Neuronal stem cell (in vitro differentiated cells): ENCODE results near the gene MEF2A.

Source experiments
- DNase-seq: peaks from one replicate; pipeline ENCODE4 v3.0.0-alpha.2; 2013; ENCODE audit warnings: low spot score
- H2AFZ ChIP-seq: one replicate; pipeline ENCODE4 v1.6.1; 2013; ENCODE audit warnings: mild to moderate bottlenecking, low read length, inconsistent platforms
- H2AK5ac ChIP-seq: 2 replicates; pipeline ENCODE4 v1.6.1; 2013; ENCODE audit warnings: low read depth, mild to moderate bottlenecking, inconsistent platforms, low read length, moderate library complexity, mixed read lengths
- H2BK120ac ChIP-seq: 2 replicates; pipeline ENCODE4 v1.6.1; 2013; ENCODE audit warnings: low read depth, mild to moderate bottlenecking, inconsistent platforms, low read length, moderate library complexity, mixed read lengths
- H2BK12ac ChIP-seq: one replicate; pipeline ENCODE4 v1.6.1; 2013; ENCODE audit warnings: low read length, inconsistent platforms
- H2BK15ac ChIP-seq: 2 replicates; pipeline ENCODE4 v1.6.1; 2013; ENCODE audit warnings: mild to moderate bottlenecking, low read length, inconsistent platforms, mixed read lengths
- H2BK5ac ChIP-seq: one replicate; pipeline ENCODE4 v1.6.1; 2013; ENCODE audit warnings: inconsistent platforms, mild to moderate bottlenecking, low read length, moderate library complexity
- H3K14ac ChIP-seq: one replicate; pipeline ENCODE4 v1.6.1; 2013; ENCODE audit warnings: low read length, inconsistent platforms
- H3K18ac ChIP-seq: 2 replicates; pipeline ENCODE4 v1.6.1; 2013; ENCODE audit warnings: low read length, inconsistent platforms
- H3K23ac ChIP-seq: 2 replicates; pipeline ENCODE4 v1.6.1; 2013; ENCODE audit warnings: low read depth, mild to moderate bottlenecking, mixed read lengths, low read length, inconsistent platforms; ENCODE audit not compliant: poor library complexity
- H3K27ac ChIP-seq: replicated peaks from 3 replicates; pipeline ENCODE4 v1.5.1; 2013; ENCODE audit warnings: low read length, inconsistent platforms
- H3K27me3 ChIP-seq, 3 experiments: 2 replicates each; pipeline ENCODE4 v1.6.1; 2013; ENCODE audit warnings: low read length in 3 of 3, mild to moderate bottlenecking in 2 of 3, inconsistent platforms in 1 of 3, low read depth in 1 of 3, mixed read lengths in 1 of 3, moderate library complexity in 1 of 3; ENCODE audit not compliant: control insufficient read depth in 3 of 3, insufficient read depth in 3 of 3
- H3K36me3 ChIP-seq, 2 donors: replicated peaks in 1 of 2; 2 replicates each; pipeline ENCODE4 v1.6.1; 2013; ENCODE audit warnings: low read length in 2 of 2; ENCODE audit not compliant: control insufficient read depth in 2 of 2, insufficient read depth in 2 of 2
- H3K4ac ChIP-seq: 2 replicates; pipeline ENCODE4 v1.6.1; 2013; ENCODE audit warnings: inconsistent platforms, mild to moderate bottlenecking, low read length, moderate library complexity
- H3K4me1 ChIP-seq, 2 donors: 1 replicate in 1 of 2; 2 replicates in 1 of 2; pipeline ENCODE4 v1.6.1; 2013; ENCODE audit warnings: low read length in 2 of 2, low read depth in 1 of 2; ENCODE audit not compliant: control insufficient read depth in 2 of 2, insufficient read depth in 1 of 2
- H3K4me2 ChIP-seq: one replicate; pipeline ENCODE4 v1.6.1; 2013; ENCODE audit warnings: mild to moderate bottlenecking, low read length, inconsistent platforms; ENCODE audit not compliant: insufficient read depth, poor library complexity, severe bottlenecking
- H3K4me3 ChIP-seq, 2 donors: 2 replicates each; pipeline ENCODE4 v1.5.1; 2013; ENCODE audit warnings: low read length in 2 of 2, mild to moderate bottlenecking in 2 of 2, inconsistent platforms in 1 of 2, moderate library complexity in 1 of 2
- H3K79me1 ChIP-seq: one replicate; pipeline ENCODE4 v1.6.1; 2013; ENCODE audit warnings: low read depth, mild to moderate bottlenecking, inconsistent platforms, low read length, moderate library complexity
- H3K9ac ChIP-seq: one replicate; pipeline ENCODE4 v1.6.1; 2013; ENCODE audit warnings: mild to moderate bottlenecking, low read depth, low read length, inconsistent platforms; ENCODE audit not compliant: poor library complexity
- H3K9me3 ChIP-seq, 2 donors: replicated peaks in 1 of 2; 2 replicates each; pipeline versions ENCODE3 to v1.6.1; 2013; ENCODE audit warnings: low read length in 2 of 2, mild to moderate bottlenecking in 2 of 2, inconsistent platforms in 1 of 2, low read depth in 1 of 2, mixed read lengths in 1 of 2, moderate library complexity in 1 of 2; ENCODE audit not compliant: control insufficient read depth in 2 of 2, insufficient read depth in 1 of 2
- H4K8ac ChIP-seq: one replicate; pipeline ENCODE4 v1.6.1; 2013; ENCODE audit warnings: low read depth, mild to moderate bottlenecking, inconsistent platforms, low read length, moderate library complexity
- H4K91ac ChIP-seq: one replicate; pipeline ENCODE4 v1.6.1; 2013; ENCODE audit warnings: low read length, low read depth, mild to moderate bottlenecking, inconsistent platforms; ENCODE audit not compliant: poor library complexity
- WGBS, 2 donors: extraction: QIAGEN DNeasy Blood & Tissue Kit; methylation state at CpG; one replicate each; pipeline ENCODE4 v1.1.7; 2013; ENCODE audit warnings: missing lambda C conversion rate in 2 of 2, mixed read lengths in 1 of 2; ENCODE audit not compliant: insufficient read length in 2 of 2, insufficient replicate concordance in 1 of 2; ENCODE audit errors: extremely low coverage in 2 of 2; 5-methylcytosine and 5-hydroxymethylcytosine counted together

MEF2A gene

GRCh38 chr15:99584081-99584600 lies 18.4 kb downstream of the MEF2A start:
- H3K4ac ChIP-seq = no peak overlapping the region
- H4K91ac ChIP-seq = no peak overlapping the region
- no peak overlapping the region for H3K4me2 ChIP-seq
- no peak overlapping the region for H3K18ac ChIP-seq
- no peak overlapping the region for H2AFZ ChIP-seq
- WGBS, 2 donors = no CpG with 5 or more reads among the region's 2 CpGs
- H3K9ac ChIP-seq = no peak overlapping the region
- H2BK5ac ChIP-seq = no peak overlapping the region
- no peak overlapping the region for H3K27ac ChIP-seq
- H3K36me3 ChIP-seq = no peaks in the 10 kb centered on the region
- H2AK5ac ChIP-seq = no peak overlapping the region
- H3K79me1 ChIP-seq = peaks cover 2% of the 10 kb centered on the region
- H3K23ac ChIP-seq = no peak overlapping the region
- H3K4me1 ChIP-seq = peaks cover 0 to 3% of the 10 kb centered on the region in 2 donors
- H2BK12ac ChIP-seq = no peak overlapping the region
- H3K27me3 ChIP-seq = no peaks in the 10 kb centered on the region
- no peak overlapping the region for H3K4me3 ChIP-seq
- no peak overlapping the region for H2BK120ac ChIP-seq
- peaks cover 3 to 17% of the 10 kb centered on the region in 2 donors for H3K9me3 ChIP-seq
- no peak overlapping the region for H2BK15ac ChIP-seq
- no peak overlapping the region for H4K8ac ChIP-seq
- no peak for DNase-seq
- H3K14ac ChIP-seq = no peak overlapping the region

GRCh38 chr15:99586121-99586520 lies 20.3 kb downstream of the MEF2A start:
- no peak overlapping the region for H4K8ac ChIP-seq
- H3K4ac ChIP-seq = no peak overlapping the region
- no peak overlapping the region for H2BK5ac ChIP-seq
- H3K23ac ChIP-seq = no peak overlapping the region
- H3K14ac ChIP-seq = no peak overlapping the region
- H2BK15ac ChIP-seq = no peak overlapping the region
- H3K36me3 ChIP-seq = no peaks in the 10 kb centered on the region
- H3K9me3 ChIP-seq = peaks cover 3 to 17% of the 10 kb centered on the region in 2 donors
- no peak overlapping the region for H3K4me3 ChIP-seq
- H3K18ac ChIP-seq = no peak overlapping the region
- WGBS, 2 donors = no CpG with 5 or more reads among the region's 1 CpG
- no peak overlapping the region for H3K27ac ChIP-seq
- H2AFZ ChIP-seq = no peak overlapping the region
- H3K4me2 ChIP-seq = no peak overlapping the region
- H4K91ac ChIP-seq = no peak overlapping the region
- no peak overlapping the region for H2BK12ac ChIP-seq
- peaks cover 2% of the 10 kb centered on the region for H3K79me1 ChIP-seq
- H3K4me1 ChIP-seq = no peaks in the 10 kb centered on the region
- no peaks in the 10 kb centered on the region for H3K27me3 ChIP-seq
- H3K9ac ChIP-seq = no peak overlapping the region
- no peak overlapping the region for H2BK120ac ChIP-seq
- DNase-seq = no peak
- H2AK5ac ChIP-seq = no peak overlapping the region

DNA sequence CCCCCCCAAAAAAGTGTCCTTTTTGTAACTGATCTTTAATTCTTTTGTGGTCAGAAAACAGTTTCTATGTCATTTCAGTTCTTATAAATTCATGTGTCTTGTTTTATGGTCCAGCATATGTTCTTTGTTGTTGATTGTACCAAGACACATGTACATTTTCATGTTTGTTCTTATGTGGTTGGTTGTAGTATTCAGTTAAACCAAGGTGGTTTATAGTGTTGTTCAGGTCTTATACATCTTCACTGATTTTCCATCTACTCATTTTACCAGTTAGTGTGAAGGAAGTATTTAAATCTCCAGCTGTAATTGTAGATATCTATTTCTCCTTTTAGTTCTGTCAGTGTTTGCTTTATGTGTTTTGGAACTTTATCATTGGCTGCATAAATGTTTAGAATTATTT lies 24.0 kb downstream of the MEF2A start:
- Histone ChIP-seq H3K4me2 (no peak overlapping the region), H3K9me3 (peaks cover 3 to 30% of the 10 kb centered on the region in 2 donors), H4K91ac (no peak overlapping the region), H2BK120ac (no peak overlapping the region), H2AK5ac (no peak overlapping the region), H2BK15ac (no peak overlapping the region), H3K4me1 (no peaks in the 10 kb centered on the region), H2AFZ (no peak overlapping the region), H3K18ac (no peak overlapping the region), H3K9ac (no peak overlapping the region), H3K36me3 (peaks cover 1 to 4% of the 10 kb centered on the region in 2 donors), H3K4me3 (no peak overlapping the region), H3K14ac (no peak overlapping the region), H2BK5ac (no peak overlapping the region), H3K23ac (no peak overlapping the region), H3K79me1 (no peaks in the 10 kb centered on the region), H3K4ac (no peak overlapping the region), H3K27ac (no peak overlapping the region), H2BK12ac (no peak overlapping the region), H3K27me3 (no peaks in the 10 kb centered on the region), H4K8ac (no peak overlapping the region)
- DNase-seq = no peak

DNA sequence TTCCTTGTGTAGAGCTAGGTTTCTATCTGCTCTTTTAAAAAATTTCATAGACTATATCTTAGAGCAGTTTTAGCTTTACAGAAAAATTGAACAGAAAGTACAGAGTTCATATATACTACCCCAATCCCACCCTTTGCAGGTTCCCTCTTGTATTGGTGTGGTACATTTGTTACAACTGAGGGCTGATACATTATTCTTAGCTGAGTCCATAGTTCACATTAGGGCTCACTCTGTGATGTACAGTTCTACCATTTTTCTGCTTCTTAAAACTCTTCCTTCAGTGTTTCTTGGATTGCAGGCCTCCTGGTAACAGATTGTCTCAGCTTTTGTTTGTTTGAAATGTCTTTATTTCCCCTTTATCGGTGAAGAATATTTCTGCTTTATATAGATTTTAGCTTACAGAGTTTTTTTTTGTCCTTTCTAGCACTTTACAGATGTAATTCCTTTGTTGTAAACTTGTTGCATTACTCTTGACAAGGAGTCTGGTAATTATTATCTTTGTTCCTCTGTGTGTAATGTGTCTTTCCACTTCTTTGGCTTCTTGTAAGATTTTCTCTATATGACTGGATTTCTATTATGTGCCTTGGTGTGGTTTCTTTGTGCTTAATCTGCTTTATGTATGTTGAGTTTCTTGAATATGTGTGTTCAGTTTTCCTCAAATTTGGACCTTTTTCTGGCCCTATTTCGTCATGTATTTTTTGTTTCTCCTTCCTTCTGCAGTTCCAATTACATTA lies 25.3 kb downstream of the MEF2A start:
- H3K4ac ChIP-seq = no peak overlapping the region
- H3K36me3 ChIP-seq = peaks cover 1 to 4% of the 10 kb centered on the region in 2 donors
- peaks cover 5 to 27% of the 10 kb centered on the region in 2 donors for H3K9me3 ChIP-seq
- no peak overlapping the region for H4K91ac ChIP-seq
- WGBS, 2 donors = no CpG with 5 or more reads among the region's 2 CpGs
- DNase-seq = no peak
- no peak overlapping the region for H2BK5ac ChIP-seq
- H3K4me2 ChIP-seq = no peak overlapping the region
- H3K4me1 ChIP-seq = no peaks in the 10 kb centered on the region
- H3K14ac ChIP-seq = no peak overlapping the region
- H2AFZ ChIP-seq = no peak overlapping the region
- no peak overlapping the region for H3K23ac ChIP-seq
- H2BK15ac ChIP-seq = no peak overlapping the region
- no peak overlapping the region for H3K27ac ChIP-seq
- H3K4me3 ChIP-seq = no peak overlapping the region
- no peak overlapping the region for H3K9ac ChIP-seq
- H2BK120ac ChIP-seq = no peak overlapping the region
- H2BK12ac ChIP-seq = no peak overlapping the region
- H2AK5ac ChIP-seq = no peak overlapping the region
- no peaks in the 10 kb centered on the region for H3K27me3 ChIP-seq
- no peak overlapping the region for H4K8ac ChIP-seq
- no peak overlapping the region for H3K18ac ChIP-seq
- H3K79me1 ChIP-seq = no peaks in the 10 kb centered on the region
